Activated CD8-positive, alpha-beta memory T cell treated with anti-CD3 and anti-CD28 coated beads, Interleukin-2, amount 50 U/mL, for 24 hours (primary cell): ENCODE results near the gene ZSWIM7.

ENCODE experiments used
- DNase-seq: peaks from one replicate; pipeline ENCODE4 v3.0.0-alpha.2; 2020; ENCODE audit errors: extremely low read depth

Gene ZSWIM7, protein sequence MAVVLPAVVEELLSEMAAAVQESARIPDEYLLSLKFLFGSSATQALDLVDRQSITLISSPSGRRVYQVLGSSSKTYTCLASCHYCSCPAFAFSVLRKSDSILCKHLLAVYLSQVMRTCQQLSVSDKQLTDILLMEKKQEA

DNA sequence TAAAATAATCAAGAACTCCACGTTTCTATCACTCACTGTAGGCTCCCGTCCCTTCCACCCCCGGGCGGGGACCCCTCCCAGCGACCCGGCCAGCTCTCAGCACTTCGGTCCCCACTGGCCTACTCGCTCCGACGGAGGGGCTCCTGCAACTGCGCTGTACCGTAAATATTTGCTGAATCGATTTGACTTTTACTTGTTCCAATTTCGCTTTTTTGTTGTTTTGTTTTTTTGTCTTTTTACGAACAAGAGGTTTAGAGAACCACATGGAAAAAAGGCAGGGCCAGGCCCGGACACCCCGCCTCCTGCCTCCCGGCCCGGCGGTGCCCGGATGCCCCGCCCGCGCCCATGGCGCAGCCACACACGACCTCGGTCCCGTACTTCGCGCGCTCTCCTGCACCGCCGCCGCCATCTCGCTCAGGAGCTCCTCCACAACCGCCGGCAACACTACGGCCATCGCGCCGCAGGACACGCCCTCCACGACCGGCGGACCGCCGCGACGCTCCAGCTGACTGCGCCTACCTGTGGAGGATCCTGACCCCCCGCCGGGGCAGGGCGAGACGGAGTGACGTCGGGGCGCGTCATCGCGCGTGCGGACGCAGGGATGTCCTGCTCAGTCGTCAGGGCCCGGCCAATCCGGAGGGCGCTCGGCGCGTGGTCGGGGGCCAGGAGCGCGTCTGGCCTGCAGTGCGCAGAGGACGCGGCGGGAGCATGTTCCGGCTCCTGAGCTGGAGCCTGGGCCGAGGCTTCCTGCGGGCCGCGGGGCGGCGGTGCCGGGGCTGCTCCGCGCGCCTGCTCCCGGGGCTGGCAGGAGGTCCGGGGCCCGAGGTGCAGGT, at the start of gene ZSWIM7, which contains the start of gene TTC19:
ZSWIM7 (minus strand) TSS at position 564 of the 833 bp plus-strand sequence; CDS start at position 454, 110 bp downstream.
TTC19 (plus strand) TSS at position 684 of the 833 bp plus-strand sequence; CDS start at position 709, 25 bp downstream.
- peak; percentile 83 for DNase-seq

DNA sequence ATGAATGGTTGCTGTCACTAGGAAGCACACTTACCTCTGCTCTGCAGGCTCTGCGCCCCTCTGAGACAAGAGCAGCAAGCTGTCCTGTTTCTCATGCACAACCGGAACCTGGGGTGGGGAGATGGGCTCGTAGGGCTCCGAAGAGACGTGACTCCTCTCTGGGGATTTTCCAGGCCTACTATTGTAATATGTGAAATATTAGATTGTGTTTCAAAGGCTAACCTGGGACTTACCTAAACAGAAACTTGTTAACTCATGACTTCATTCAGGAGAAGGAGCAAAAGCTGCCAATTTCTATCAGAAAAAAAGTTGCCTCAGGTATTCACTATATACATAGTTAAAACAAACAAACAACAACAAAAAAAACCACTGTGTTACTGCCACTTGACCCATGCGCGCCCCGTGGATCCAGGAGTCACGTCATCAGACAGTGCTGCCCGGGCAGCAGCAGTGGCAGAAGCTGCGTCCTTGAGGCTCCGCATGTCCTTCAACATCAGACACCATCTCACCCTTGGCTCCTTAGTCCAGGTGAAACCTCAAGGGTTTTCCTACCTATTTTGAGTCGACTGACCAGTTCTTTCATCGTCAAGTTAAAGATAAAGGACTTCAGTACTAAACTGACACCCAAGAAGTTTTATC, 49.4 kb upstream of the ZSWIM7 start:
- DNase-seq: no peak

DNA sequence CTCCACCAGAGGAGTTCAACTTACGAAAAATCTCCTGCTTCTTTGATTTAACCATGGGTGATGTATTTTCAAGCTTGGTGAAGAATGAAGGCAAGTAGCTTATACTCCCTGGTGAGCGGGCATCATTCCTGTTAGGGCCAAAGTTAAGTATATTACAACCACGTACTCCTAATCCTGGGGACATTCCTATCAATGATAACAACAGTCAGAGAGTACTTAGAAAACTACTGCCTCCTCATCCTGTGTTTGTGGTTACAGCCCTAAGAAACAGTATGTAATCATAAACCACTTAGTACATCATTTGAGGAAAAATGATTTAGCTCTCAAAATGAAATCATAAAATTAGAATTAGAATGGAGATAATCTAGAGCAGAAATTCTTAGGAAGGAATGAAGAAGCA, 47.5 kb upstream of the ZSWIM7 start:
- DNase-seq: no peak

DNA sequence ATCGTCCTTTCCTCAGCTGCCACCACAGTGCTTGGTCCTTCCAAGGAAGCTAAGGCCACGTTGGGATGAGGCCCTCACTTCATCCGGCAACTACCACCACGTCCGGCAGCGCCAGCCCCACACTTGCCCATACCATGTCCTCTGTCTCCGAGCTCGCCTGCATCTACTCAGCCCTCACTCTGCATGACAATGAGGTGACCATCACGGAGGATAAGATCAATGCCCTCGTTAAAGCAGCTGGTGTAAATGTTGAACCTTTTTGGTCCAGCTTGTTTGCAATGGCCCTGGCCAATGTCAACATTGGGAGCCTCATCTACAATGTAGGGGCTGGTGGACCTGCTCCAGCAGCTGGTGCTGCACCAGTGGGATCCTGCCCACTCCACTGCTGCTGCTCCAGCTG, 45.0 kb upstream of the ZSWIM7 start:
- no peak for DNase-seq

DNA sequence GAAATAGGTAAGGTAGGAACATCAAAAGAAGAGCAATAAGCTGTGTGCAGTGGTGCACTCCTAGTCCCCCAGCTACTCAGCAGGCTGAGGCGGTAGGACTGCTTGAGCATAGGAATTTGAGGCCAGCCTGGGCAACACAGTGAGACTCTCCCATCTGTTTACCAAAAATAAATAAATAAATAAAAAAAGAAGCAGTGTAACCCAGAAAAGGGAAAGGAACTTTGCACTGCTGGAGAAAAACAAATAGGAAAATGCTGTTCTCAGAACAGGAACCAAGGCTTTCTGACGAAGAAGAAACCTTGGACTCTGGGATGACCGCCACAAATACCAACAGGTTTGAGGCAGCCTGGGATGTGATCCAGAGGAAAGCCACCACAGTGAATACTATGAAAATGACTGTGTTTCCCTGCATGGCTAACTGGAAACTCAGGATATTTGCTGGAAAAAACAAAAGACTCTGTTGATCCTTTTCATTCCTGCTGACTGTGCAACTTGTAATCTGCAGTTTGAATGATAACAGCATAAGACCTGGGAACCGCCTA, 41.3 kb upstream of the ZSWIM7 start:
- no peak for DNase-seq

DNA sequence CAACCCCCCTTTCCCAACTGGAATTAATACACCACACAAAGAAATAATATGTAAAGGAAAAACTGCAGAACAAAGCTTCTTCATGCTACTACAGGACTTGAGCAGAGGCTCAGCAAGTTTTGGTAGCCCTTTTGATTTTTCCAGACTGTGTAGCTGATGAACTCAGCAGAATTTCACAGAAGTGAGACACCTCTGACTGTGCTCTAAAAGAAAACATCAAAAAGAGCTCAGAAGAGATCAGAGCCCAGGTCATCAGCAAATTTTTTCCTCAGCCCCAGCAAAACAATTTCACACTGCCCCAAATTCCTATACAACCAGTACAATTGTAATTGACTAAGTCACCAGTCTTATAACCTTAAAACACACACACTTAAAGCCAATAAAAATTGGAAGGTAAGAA, 38.1 kb upstream of the ZSWIM7 start:
- no peak for DNase-seq

DNA sequence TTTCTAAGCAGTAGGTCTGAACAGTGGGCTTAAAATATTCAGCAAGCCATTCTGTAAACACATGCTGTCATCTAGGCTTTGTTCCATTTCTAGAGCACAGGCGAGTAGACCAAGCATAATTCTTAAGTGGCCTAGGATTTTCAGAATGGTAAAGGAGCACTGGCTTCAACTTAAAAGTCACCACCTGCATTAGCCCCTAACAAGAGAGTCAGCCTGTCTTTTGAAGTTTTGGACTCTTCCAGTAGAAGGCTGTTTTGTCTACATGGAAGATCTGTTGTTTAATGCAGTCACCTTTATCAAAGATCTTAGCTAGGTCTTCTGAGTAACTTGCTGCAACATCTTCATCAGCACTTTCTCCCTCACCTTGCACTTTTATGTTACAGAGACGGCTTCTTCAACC, 36.8 kb upstream of the ZSWIM7 start:
- no peak for DNase-seq

DNA sequence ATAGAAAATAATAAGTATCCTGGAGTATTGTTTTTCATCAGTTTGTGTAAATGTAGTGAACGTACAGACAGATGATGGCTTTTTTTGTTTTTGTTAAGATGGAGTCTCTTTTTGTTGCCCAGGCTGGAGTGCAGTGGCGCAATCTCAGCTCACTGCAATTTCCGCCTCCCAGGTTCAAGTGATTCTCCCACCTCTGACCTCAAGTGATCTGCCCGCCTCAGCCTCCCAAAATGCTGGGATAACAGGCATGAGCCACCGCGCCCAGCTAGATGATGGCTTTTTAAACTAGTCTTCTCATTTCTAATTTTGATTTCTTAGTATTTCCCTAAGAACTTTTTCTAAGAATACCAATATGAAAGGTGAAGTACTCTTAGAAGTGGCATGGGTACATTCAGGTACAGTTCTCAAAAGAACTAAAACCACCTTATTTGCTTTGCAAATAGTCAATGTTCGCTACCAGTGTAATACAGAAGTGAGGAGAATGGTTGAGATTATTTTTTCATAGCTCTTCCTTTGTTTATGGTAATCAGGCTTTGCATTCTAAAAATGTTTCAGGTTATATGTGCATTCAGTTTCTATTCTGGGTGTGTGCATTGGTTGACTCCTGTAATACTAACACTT, 34.3 kb upstream of the ZSWIM7 start:
- no peak for DNase-seq

DNA sequence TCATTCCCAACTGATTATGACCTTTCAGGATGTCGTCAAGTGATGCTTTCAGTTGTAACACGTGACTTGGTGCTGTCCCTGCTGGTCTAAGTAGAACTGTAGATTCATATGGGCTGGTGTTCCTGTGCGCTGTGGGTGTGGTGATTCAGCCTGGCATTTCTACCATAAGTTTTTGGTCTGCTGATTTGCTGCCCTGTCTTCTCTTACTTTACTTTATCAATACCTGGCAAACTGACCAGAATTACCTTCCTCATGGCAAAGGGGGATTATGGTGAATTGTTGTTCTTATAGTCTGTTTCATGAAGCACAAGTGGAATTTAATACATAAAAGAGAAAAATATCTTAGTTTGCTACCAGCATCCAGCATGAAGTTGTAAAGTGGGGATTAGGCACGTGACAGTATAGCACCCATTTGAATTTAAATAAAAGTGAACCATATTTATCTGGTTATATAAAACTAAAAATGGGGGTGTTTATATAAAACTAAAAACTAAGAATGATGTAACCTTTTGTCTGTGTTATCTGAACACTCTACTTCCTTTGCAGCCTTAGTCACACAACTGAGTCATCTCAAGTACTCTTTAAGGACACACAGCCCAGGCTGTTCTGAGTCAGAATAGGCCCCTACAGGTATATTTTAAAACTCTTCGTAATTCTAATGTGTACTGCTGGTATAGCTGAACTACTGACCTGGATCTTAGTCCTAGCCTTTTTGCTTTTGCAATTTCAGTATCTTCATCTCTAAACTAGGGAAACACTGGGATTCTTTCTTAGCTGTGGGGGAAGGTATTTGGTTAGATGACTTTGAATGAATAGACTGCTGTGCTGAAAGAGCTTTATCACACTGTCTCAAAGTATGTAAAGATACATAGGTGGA, 28.4 kb upstream of the ZSWIM7 start:
- DNase-seq: peak; percentile 10

DNA sequence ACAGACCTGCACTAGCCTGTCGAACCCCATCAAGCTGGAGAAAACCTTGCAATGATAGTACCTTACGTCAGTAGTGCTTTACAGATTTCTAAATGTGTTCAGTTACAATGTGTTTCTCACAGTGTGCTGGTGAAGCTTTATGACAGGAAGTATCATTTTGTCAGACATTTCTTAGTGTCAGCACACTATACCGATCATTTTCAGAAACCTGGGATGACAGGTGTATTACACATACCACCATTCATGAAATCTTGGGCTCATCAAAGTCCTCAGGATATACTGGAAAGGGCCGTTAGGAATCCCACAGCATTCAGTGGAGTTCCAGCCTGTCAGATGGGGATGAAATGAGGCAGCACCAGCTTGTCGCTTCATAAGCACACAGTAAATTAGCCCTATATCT, 27.4 kb upstream of the ZSWIM7 start:
- no peak for DNase-seq

DNA sequence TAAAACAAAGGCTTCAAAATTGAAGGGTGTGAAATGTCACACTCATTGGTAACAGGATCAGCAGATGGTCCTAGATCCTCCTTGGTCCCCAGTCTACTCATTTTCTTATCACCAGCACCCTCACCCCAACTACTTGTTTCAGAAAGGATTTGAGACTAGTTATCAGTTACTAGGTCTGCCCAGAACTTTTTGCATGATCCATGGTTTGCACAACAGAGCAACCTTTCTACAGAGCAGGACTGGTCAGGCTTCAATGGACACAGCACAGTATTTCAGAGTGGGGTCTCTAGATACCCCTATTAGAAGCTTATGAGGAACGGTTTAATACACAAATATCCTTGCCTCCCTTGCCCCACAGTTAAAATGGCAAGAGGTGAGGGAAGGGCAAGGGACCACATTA, 25.7 kb upstream of the ZSWIM7 start:
- no peak for DNase-seq

DNA sequence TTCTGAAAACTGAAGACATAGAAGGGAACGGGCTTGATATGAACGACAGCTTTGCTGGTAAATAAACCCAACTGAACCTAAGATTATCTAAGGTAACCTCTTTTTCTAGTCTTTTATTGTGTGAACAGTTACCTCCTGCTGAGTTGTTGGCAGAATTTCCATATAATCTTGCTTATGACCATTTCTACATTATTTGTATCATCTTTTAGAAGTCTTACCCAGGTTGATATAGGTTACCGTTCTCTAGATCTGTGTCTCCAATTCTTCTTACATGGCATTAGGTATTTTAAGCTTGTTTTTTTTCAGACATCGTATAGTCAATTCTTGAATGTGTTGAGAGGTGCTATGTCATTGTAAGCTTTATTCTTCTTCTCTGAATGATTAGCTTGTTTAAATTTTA, 24.4 kb upstream of the ZSWIM7 start:
- no peak for DNase-seq

DNA sequence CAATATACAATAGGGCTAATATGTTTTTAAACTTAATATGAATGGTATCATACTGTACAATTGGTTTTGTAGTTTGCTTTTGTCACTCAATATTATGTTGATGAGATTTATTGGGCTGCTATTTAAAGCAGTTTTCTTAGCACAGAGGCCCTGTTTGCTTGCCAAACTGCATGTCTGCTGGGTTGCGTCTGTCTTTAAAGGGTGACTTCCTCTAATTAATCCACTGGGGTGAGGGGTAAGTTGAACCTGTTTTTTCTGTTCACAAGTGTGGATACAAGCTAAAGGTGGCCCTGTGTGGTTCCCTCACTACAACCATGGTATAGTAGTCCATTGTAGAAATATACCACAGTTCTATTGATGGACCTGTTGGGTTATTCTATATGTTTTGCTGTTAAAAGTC, 19.8 kb upstream of the ZSWIM7 start:
- DNase-seq: no peak

DNA sequence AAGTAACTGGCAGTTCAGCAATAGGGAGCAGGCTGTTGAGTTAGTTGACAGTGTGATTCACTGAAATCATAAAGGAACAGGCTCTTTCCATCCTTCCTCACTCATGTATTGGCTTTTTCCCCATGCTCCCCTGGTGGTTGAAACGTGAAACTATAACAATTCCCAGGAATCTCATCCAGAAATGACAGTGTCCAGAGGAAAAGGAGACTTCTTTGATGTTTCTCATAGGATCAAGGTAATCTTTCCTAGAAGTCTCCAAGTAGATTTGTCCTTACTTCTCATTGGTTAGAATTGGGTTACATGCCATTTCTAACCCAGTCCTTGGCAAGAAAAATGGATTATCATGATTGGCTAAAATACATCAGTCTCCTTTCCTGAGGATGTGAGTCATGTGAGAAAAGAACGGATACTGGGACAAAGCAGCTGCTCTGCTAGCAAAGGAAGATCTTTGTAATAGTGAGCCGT, 14.5 kb upstream of the ZSWIM7 start:
- DNase-seq: no peak

DNA sequence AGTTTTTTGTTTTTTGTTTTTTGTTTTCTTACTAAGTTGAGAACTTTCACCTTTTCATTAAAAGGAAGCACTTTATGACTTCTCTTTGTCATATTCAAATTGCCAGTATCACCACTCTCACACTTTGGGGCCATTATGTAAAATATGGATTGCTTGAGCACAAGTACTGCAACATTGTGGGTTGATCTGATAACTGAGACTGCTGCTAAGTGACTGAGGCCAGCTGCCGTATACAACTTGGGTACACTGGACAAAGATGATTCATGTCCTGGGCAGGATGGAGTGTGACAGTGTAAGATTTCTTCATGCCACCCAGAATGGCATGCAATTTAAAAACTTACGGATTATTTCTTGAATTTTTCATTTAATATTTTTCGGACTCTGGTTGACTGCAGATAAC, 7.9 kb upstream of the ZSWIM7 start:
- no peak for DNase-seq

DNA sequence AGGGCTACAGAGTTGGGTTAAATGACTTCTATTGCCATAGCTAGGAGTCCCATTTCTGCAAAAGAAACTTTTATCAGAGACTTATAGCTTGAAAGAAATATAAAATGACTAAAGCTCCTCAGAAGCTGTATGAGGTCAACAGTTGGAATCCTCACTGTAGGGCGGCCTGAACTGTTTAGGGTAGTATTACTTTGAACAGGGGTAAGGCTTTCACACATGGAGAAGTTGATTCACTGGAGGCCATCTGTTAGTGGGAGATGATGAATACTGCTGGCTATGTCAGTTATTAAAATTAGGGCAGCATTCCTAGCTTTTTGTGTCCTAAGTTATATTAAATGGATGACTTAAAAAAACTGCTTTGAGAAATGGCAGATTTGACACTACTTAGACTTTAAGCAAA, 6.1 kb upstream of the ZSWIM7 start:
- DNase-seq: no peak

DNA sequence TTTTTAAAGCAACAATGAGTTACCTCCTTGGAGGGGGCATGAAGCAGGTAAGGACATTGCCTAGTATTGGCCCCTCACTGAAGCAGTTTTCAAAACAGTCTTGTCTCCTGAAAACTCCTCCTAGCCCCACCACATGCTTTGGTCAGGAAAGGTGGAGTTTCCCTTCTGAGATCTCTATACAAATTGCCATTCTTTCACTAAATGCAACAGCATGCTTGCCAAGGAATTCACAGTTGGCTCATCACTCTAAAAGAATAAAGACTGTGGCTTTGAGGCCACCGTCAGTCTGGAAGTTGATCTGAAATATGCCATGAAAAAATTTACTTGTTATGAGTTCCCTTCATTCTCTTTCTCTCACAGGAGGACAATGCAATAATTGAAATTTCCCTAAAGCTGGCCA, 4.3 kb upstream of the ZSWIM7 start:
- no peak for DNase-seq

DNA sequence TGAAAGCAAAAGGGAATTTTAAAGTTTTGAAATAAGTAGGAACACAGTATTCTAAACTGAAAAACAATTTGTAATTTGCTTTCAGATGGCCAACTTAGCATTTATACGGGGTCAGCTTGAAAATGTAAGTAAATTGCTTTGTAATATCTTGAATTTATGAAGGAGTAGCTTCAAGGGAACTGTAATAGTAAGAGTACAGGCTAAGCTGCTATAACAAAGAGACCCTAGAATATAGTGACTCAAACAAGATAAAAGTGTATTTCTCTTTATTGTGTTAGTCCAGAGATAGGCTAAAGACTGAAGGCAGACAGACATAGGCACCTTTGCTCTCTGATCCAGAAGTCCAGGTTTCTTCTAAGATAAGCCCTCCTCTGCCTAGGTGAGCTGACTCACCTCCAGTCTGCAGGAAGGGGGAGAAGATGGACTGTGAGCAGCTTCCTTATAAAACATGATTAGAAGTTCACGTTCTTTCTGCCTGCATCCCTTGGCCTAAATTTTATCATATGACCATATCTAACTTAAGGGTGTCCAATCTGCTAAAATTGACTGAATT, 3.3 kb upstream of the ZSWIM7 start:
- DNase-seq: no peak

DNA sequence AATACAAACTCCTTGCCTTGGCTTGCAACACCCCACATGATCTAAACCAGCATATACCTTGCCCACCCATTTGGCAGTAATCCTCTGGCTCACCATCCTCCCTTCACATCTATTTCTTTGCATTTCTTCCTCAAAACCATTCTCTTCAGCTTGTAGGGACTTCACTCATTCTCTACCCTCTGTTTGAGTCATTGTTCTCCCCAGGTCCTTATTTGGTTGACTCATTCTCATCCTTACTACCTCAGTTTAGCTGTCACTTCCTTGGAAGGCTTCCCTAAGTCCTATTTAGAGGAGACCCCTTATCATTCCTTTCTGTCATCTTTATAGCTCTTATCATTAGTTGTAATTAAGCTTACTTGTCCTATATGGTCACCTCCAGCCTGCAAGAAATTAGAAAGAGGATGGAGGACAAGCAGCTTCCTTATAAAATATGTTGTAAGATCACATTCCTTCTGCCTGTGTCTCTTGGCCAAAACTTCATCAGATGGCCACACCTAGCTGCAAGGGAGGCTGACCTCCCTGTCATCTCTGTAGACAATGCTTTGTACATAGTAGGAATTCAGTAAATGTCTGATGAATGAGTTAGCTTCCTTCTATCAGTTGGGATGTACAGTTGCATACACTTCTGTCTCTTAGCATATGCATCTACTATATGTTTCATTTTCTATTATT, 1.9 kb upstream of the ZSWIM7 start:
- DNase-seq: no peak
